SK-N-SH treated with all-trans-retinoic acid at 6 μM for 48 hours (cell line): ENCODE data around the gene ADGRB2.

Experiments used
- ATAC-seq: fragments of 200-7000 bp; cut with Tn5 transposase; 3 replicates; pipeline ENCODE4 v1.9.1; 2020; ENCODE audit warnings: mild to moderate bottlenecking, moderate library complexity
- ARNTL ChIP-seq: fragments of 450-650 bp; formaldehyde crosslinking; IDR thresholded peaks from 2 replicates; pipeline ENCODE4 v1.5.0; 2020; ENCODE audit warnings: low read depth, mild to moderate bottlenecking, moderate library complexity, borderline replicate concordance
- CREB5 ChIP-seq: fragments of 250-450 bp; sonication (Bioruptor Pico); IDR thresholded peaks from 2 replicates; pipeline ENCODE4 v1.5.1; 2020; ENCODE audit warnings: low read depth, mild to moderate bottlenecking, moderate library complexity
- CSDC2 ChIP-seq: fragments of 250-450 bp; sonication (Bioruptor Pico); IDR thresholded peaks from 2 replicates; pipeline ENCODE4 v1.5.0; 2020; ENCODE audit warnings: mild to moderate bottlenecking, moderate library complexity
- ESRRG ChIP-seq: fragments of 250-450 bp; sonication (Bioruptor Pico); IDR thresholded peaks from 2 replicates; pipeline ENCODE4 v1.6.1; 2021; ENCODE audit warnings: mild to moderate bottlenecking
- GLIS3 ChIP-seq: fragments of 250-450 bp; sonication (Bioruptor Pico); IDR thresholded peaks from 2 replicates; pipeline ENCODE4 v1.5.0; 2020; ENCODE audit warnings: mild to moderate bottlenecking, moderate library complexity
- ISL1 ChIP-seq: fragments of 250-450 bp; sonication (Bioruptor Pico); IDR thresholded peaks from 2 replicates; pipeline ENCODE4 v2.1.2; 2022; ENCODE audit warnings: mild to moderate bottlenecking, moderate library complexity
- PPARA ChIP-seq: fragments of 250-450 bp; sonication (Bioruptor Pico); IDR thresholded peaks from 2 replicates; pipeline ENCODE4 v1.5.0; 2020; ENCODE audit warnings: mild to moderate bottlenecking, borderline replicate concordance
- RARB ChIP-seq: fragments of 250-450 bp; sonication (Bioruptor Pico); IDR thresholded peaks from 2 replicates; pipeline ENCODE4 v1.8.0; 2021; ENCODE audit warnings: mild to moderate bottlenecking, moderate library complexity
- SNAI2 ChIP-seq: fragments of 250-450 bp; sonication (Bioruptor Pico); IDR thresholded peaks from 2 replicates; pipeline ENCODE4 v1.5.0; 2020; ENCODE audit warnings: mild to moderate bottlenecking, moderate library complexity
- TCF4 ChIP-seq: fragments of 250-450 bp; sonication (Bioruptor Pico); IDR thresholded peaks from 2 replicates; pipeline ENCODE4 v1.8.0; 2021; ENCODE audit warnings: mild to moderate bottlenecking, moderate library complexity, borderline replicate concordance
- TOX ChIP-seq: fragments of 250-450 bp; sonication (Bioruptor Pico); IDR thresholded peaks from 2 replicates; pipeline ENCODE4 v1.8.0; 2021; ENCODE audit warnings: mild to moderate bottlenecking, moderate library complexity, borderline replicate concordance
- TSHZ2 ChIP-seq: fragments of 250-450 bp; sonication (Bioruptor Pico); IDR thresholded peaks from 2 replicates; pipeline ENCODE4 v1.5.0; 2020; ENCODE audit warnings: mild to moderate bottlenecking, moderate library complexity
- ZC3H10 ChIP-seq: fragments of 250-450 bp; sonication (Bioruptor Pico); IDR thresholded peaks from 2 replicates; pipeline ENCODE4 v1.5.1; 2021; ENCODE audit warnings: mild to moderate bottlenecking, moderate library complexity
- ZFP3 ChIP-seq: fragments of 250-450 bp; sonication (Bioruptor Pico); IDR thresholded peaks from 2 replicates; pipeline ENCODE4 v1.5.0; 2020; ENCODE audit warnings: mild to moderate bottlenecking, moderate library complexity
- ZFP30 ChIP-seq: fragments of 450-650 bp; formaldehyde crosslinking; IDR thresholded peaks from 2 replicates; pipeline ENCODE4 v1.5.0; 2022; ENCODE audit warnings: mild to moderate bottlenecking, moderate library complexity
- ZNF565 ChIP-seq: fragments of 450-650 bp; formaldehyde crosslinking; conservative IDR thresholded peaks from 2 replicates; pipeline ENCODE4 v1.5.0; 2020; ENCODE audit warnings: low read depth, mild to moderate bottlenecking, moderate library complexity
- ZNF70 ChIP-seq: fragments of 450-650 bp; formaldehyde crosslinking; IDR thresholded peaks from 2 replicates; pipeline ENCODE4 v1.5.0; 2020; ENCODE audit warnings: mild to moderate bottlenecking, moderate library complexity
- ZNF8 ChIP-seq: fragments of 450-650 bp; formaldehyde crosslinking; IDR thresholded peaks from 2 replicates; pipeline ENCODE4 v1.5.0; 2020; ENCODE audit warnings: mild to moderate bottlenecking, moderate library complexity
- TF ChIP-seq, protein P1 (sequence below): fragments of 250-450 bp; sonication (Bioruptor Pico); IDR thresholded peaks from 2 replicates; pipeline ENCODE4 v1.5.1; 2021; ENCODE audit warnings: mild to moderate bottlenecking, moderate library complexity
- TF ChIP-seq, protein P2 (sequence below): fragments of 250-450 bp; sonication (Bioruptor Pico); IDR thresholded peaks from 2 replicates; pipeline ENCODE4 v1.8.0; 2020; ENCODE audit warnings: mild to moderate bottlenecking, moderate library complexity, borderline replicate concordance
- TF ChIP-seq, protein P3 (sequence below): fragments of 250-450 bp; sonication (Bioruptor Pico); IDR thresholded peaks from 2 replicates; pipeline ENCODE4 v1.8.0; 2021; ENCODE audit warnings: low read depth, mild to moderate bottlenecking, moderate library complexity, borderline replicate concordance

Gene ADGRB2

GRCh38 chr1:31697369-31697984, 66.7 kb downstream of the ADGRB2 start:
- ATAC-seq = no peak
- no peak for TF ChIP-seq ISL1 (CRISPR knock-in tag)
- TF ChIP-seq TSHZ2 = no peak
- no peak for TF ChIP-seq ZNF70 (CRISPR knock-in tag)
- TF ChIP-seq TOX = no peak
- TF ChIP-seq ESRRG = no peak
- TF ChIP-seq ZFP30 (CRISPR knock-in tag) = no peak
- TF ChIP-seq RARB = no peak
- TF ChIP-seq, protein P1, sequence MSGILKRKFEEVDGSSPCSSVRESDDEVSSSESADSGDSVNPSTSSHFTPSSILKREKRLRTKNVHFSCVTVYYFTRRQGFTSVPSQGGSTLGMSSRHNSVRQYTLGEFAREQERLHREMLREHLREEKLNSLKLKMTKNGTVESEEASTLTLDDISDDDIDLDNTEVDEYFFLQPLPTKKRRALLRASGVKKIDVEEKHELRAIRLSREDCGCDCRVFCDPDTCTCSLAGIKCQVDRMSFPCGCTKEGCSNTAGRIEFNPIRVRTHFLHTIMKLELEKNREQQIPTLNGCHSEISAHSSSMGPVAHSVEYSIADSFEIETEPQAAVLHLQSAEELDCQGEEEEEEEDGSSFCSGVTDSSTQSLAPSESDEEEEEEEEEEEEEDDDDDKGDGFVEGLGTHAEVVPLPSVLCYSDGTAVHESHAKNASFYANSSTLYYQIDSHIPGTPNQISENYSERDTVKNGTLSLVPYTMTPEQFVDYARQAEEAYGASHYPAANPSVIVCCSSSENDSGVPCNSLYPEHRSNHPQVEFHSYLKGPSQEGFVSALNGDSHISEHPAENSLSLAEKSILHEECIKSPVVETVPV (CRISPR knock-in tag) = no peak
- TF ChIP-seq ZC3H10 (CRISPR knock-in tag) = no peak

- no peak for ATAC-seq
- no peak for TF ChIP-seq RARB
- TF ChIP-seq, protein P2, sequence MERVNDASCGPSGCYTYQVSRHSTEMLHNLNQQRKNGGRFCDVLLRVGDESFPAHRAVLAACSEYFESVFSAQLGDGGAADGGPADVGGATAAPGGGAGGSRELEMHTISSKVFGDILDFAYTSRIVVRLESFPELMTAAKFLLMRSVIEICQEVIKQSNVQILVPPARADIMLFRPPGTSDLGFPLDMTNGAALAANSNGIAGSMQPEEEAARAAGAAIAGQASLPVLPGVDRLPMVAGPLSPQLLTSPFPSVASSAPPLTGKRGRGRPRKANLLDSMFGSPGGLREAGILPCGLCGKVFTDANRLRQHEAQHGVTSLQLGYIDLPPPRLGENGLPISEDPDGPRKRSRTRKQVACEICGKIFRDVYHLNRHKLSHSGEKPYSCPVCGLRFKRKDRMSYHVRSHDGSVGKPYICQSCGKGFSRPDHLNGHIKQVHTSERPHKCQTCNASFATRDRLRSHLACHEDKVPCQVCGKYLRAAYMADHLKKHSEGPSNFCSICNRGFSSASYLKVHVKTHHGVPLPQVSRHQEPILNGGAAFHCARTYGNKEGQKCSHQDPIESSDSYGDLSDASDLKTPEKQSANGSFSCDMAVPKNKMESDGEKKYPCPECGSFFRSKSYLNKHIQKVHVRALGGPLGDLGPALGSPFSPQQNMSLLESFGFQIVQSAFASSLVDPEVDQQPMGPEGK = no peak
- no peak for TF ChIP-seq SNAI2 (CRISPR knock-in tag)
- no peak for TF ChIP-seq ZNF70 (CRISPR knock-in tag)
- no peak for TF ChIP-seq PPARA
- no peak for TF ChIP-seq TSHZ2
- TF ChIP-seq CSDC2 (CRISPR knock-in tag) = no peak
- TF ChIP-seq ZNF565 (CRISPR knock-in tag) = no peak
Observed at GRCh38 chr1:31696242-31696641, 67.9 kb downstream of the ADGRB2 start.

DNA sequence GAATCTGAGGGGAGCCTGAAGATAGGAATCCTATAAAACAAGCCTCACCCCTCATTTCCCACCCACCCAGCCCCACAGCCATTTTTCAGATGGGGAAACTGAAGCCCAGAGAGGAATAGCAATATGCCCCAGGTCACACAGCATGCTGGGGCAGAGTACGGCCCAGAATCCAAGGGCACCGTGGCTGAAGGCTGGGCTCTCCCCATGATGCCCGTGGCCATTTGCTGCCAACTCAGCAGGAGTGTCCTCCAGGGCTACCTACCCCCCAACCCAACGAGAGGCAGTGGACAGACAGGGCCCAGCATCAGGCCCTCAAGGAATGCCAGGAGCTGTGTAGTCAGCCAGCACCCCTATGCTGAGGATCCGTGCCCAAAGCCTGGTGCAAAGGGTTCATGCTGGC, 68.8 kb downstream of the ADGRB2 start:
- no peak for ATAC-seq
- TF ChIP-seq TCF4 (CRISPR knock-in tag) = no peak
- TF ChIP-seq CREB5 (CRISPR knock-in tag) = no peak

- TF ChIP-seq ESRRG (no peak), ZNF8 (CRISPR knock-in tag) (no peak), ARNTL (CRISPR knock-in tag) (no peak), GLIS3 (no peak), ZC3H10 (CRISPR knock-in tag) (no peak), ZNF565 (CRISPR knock-in tag) (no peak), ZFP3 (no peak), TOX (no peak)
- TF ChIP-seq, protein P2 = no peak
- TF ChIP-seq, protein P3, sequence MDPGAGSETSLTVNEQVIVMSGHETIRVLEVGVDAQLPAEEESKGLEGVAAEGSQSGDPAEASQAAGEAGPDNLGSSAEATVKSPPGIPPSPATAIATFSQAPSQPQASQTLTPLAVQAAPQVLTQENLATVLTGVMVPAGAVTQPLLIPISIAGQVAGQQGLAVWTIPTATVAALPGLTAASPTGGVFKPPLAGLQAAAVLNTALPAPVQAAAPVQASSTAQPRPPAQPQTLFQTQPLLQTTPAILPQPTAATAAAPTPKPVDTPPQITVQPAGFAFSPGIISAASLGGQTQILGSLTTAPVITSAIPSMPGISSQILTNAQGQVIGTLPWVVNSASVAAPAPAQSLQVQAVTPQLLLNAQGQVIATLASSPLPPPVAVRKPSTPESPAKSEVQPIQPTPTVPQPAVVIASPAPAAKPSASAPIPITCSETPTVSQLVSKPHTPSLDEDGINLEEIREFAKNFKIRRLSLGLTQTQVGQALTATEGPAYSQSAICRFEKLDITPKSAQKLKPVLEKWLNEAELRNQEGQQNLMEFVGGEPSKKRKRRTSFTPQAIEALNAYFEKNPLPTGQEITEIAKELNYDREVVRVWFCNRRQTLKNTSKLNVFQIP (CRISPR knock-in tag) = no peak
- ATAC-seq = no peak
Observed at GRCh38 chr1:31694964-31695313, 69.2 kb downstream of the ADGRB2 start.
